H1 (cell line): Measurements from ENCODE around the gene CDK19. TPM values are rescaled to one million over a fixed set of nuclear protein-coding genes. Genes with fewer than 3 reads are reported as not detected.

Experiments
- CTCF ChIA-PET: fragments of 300-600 bp; sonication (Branson Sonifier 250); formaldehyde crosslinking; loops from one replicate; lab custom pipeline; 2021; ENCODE audit not compliant: partially characterized antibody; lab: Charles Lee
- POLR2A ChIA-PET: fragments of 300-600 bp; sonication (Branson Sonifier 250); formaldehyde crosslinking; loops from one replicate; lab custom pipeline; 2021; ENCODE audit warnings: inconsistent platforms; ENCODE audit not compliant: partially characterized antibody; lab: Charles Lee
- DNase-seq, 2 experiments: peaks; one replicate each; pipeline versions ENCODE4 v3.0.0 to v3.0.0-alpha.2; 2010 to 2022; ENCODE audit warnings: low spot score in 2 of 2, low read depth in 1 of 2, mixed read lengths in 1 of 2
- FAIRE-seq: peaks from 2 replicates; lab custom pipeline; 2011; peaks lifted over from hg19 to GRCh38; lab: Jason Lieb, UNC
- H2AFZ ChIP-seq: 2 replicates; pipeline ENCODE4 v1.8.1; 2012; ENCODE audit warnings: low read length, inconsistent platforms
- H2AK5ac ChIP-seq: 2 replicates; pipeline ENCODE4 v1.6.1; 2013; ENCODE audit warnings: low read depth, low read length
- H2BK120ac ChIP-seq: replicated peaks from 2 replicates; pipeline ENCODE3; 2013; ENCODE audit warnings: low read depth, low read length, inconsistent platforms
- H2BK12ac ChIP-seq: 2 replicates; pipeline ENCODE4 v1.6.1; 2013; ENCODE audit warnings: low read depth, low read length
- H2BK15ac ChIP-seq: 2 replicates; pipeline ENCODE4 v1.6.1; 2013; ENCODE audit warnings: low read length
- H2BK20ac ChIP-seq: 2 replicates; pipeline ENCODE4 v1.6.1; 2013; ENCODE audit warnings: low read length
- H2BK5ac ChIP-seq: 2 replicates; pipeline ENCODE4 v1.6.1; 2013; ENCODE audit warnings: low read depth, low read length
- H3K14ac ChIP-seq: 2 replicates; pipeline ENCODE4 v1.6.1; 2013; ENCODE audit warnings: inconsistent platforms; ENCODE audit not compliant: insufficient read length
- H3K18ac ChIP-seq: 2 replicates; pipeline ENCODE4 v1.6.1; 2013; ENCODE audit warnings: low read length; ENCODE audit errors: extremely low read depth
- H3K23ac ChIP-seq: 2 replicates; pipeline ENCODE4 v1.6.1; 2013; ENCODE audit warnings: inconsistent platforms; ENCODE audit not compliant: insufficient read length
- H3K23me2 ChIP-seq: 2 replicates; pipeline ENCODE4 v1.6.1; 2013; ENCODE audit warnings: low read depth, low read length
- H3K27ac ChIP-seq: 2 replicates; pipeline ENCODE4 v1.6.1; 2011; ENCODE audit warnings: low read depth, low read length, inconsistent platforms
- H3K27me3 ChIP-seq, 4 experiments: replicated peaks in 1 of 4; 1 replicate in 1 of 4; 2 replicates in 3 of 4; pipeline versions ENCODE4 v1.6.1 to v1.8.1; 2011 to 2013; ENCODE audit warnings: low read length in 3 of 4, mild to moderate bottlenecking in 3 of 4, inconsistent platforms in 2 of 4, mixed read lengths in 2 of 4, moderate library complexity in 1 of 4; ENCODE audit not compliant: control insufficient read depth in 3 of 4, insufficient read depth in 3 of 4; ENCODE audit errors: extremely low read depth in 1 of 4
- H3K36me3 ChIP-seq, 4 experiments: 2 replicates each; pipeline versions ENCODE4 v1.6.1 to v1.8.1; 2011 to 2013; ENCODE audit warnings: mild to moderate bottlenecking in 4 of 4, low read length in 3 of 4, moderate library complexity in 2 of 4, control low read depth in 1 of 4, inconsistent platforms in 1 of 4; ENCODE audit not compliant: insufficient read depth in 4 of 4, control insufficient read depth in 2 of 4
- H3K4ac ChIP-seq: replicated peaks from 2 replicates; pipeline ENCODE3; 2013; ENCODE audit warnings: low read length, low read depth, mixed read lengths, inconsistent platforms; ENCODE audit not compliant: insufficient read length
- H3K4me1 ChIP-seq, 4 experiments: replicated peaks in 1 of 4; 1 replicate in 1 of 4; 2 replicates in 3 of 4; pipeline versions ENCODE4 v1.6.1 to v1.8.1; 2011 to 2013; ENCODE audit warnings: low read length in 3 of 4, inconsistent platforms in 2 of 4, mixed read lengths in 1 of 4; ENCODE audit not compliant: insufficient read depth in 4 of 4, control insufficient read depth in 3 of 4
- H3K4me2 ChIP-seq, 2 experiments: 2 replicates each; pipeline versions ENCODE4 v1.6.1 to v1.8.1; 2011 to 2013; ENCODE audit warnings: low read depth in 2 of 2, low read length in 2 of 2, control low read depth in 1 of 2, inconsistent platforms in 1 of 2, mild to moderate bottlenecking in 1 of 2; ENCODE audit not compliant: insufficient read depth in 1 of 2
- H3K4me3 ChIP-seq, 4 experiments: fragments of 200-600, 300-600 bp in 1 of 4; sonication (generic), shearing (Covaris generic), sonication (Bioruptor Twin) in 1 of 4; 2 replicates each; pipeline versions ENCODE4 v1.5.1 to v1.8.1; 2011 to 2016; ENCODE audit warnings: low read length in 4 of 4, low read depth in 3 of 4, control low read depth in 2 of 4, inconsistent platforms in 2 of 4, mild to moderate bottlenecking in 2 of 4, mixed read lengths in 1 of 4, moderate library complexity in 1 of 4; ENCODE audit not compliant: insufficient read depth in 2 of 4; ENCODE audit errors: extremely low read depth in 1 of 4
- H3K56ac ChIP-seq: replicated peaks from 2 replicates; pipeline ENCODE3; 2013; ENCODE audit warnings: low read depth, mild to moderate bottlenecking, mixed read lengths, low read length, inconsistent platforms; ENCODE audit not compliant: insufficient read length
- H3K79me1 ChIP-seq: 2 replicates; pipeline ENCODE4 v1.6.1; 2013; ENCODE audit warnings: low read depth, low read length, control low read depth
- H3K79me2 ChIP-seq, 2 experiments: 2 replicates each; pipeline versions ENCODE4 v1.6.1 to v1.8.1; 2012 to 2013; ENCODE audit warnings: low read length in 2 of 2, mild to moderate bottlenecking in 2 of 2, inconsistent platforms in 1 of 2; ENCODE audit not compliant: insufficient read depth in 2 of 2, control insufficient read depth in 1 of 2
- H3K9ac ChIP-seq, 4 experiments: replicated peaks in 1 of 4; 1 replicate in 1 of 4; 2 replicates in 3 of 4; pipeline versions ENCODE4 v1.6.1 to v1.8.1; 2011 to 2013; ENCODE audit warnings: low read depth in 3 of 4, low read length in 3 of 4, control low read depth in 2 of 4, mild to moderate bottlenecking in 2 of 4, moderate library complexity in 2 of 4, inconsistent platforms in 1 of 4; ENCODE audit errors: extremely low read depth in 1 of 4
- H3K9me3 ChIP-seq, 2 experiments: 2 replicates each; pipeline versions ENCODE4 v1.6.1 to v1.8.1; 2012 to 2013; ENCODE audit warnings: mild to moderate bottlenecking in 2 of 2, moderate library complexity in 2 of 2, control low read depth in 1 of 2, inconsistent platforms in 1 of 2, low read depth in 1 of 2, low read length in 1 of 2, mixed read lengths in 1 of 2; ENCODE audit not compliant: insufficient read depth in 2 of 2
- H4K20me1 ChIP-seq, 2 experiments: replicated peaks in 1 of 2; 2 replicates each; pipeline versions ENCODE3 to v1.8.1; 2011 to 2013; ENCODE audit warnings: inconsistent platforms in 2 of 2, low read length in 2 of 2, mild to moderate bottlenecking in 1 of 2; ENCODE audit not compliant: insufficient read depth in 2 of 2, control insufficient read depth in 1 of 2
- H4K5ac ChIP-seq: 2 replicates; pipeline ENCODE4 v1.6.1; 2013; ENCODE audit warnings: low read length, low read depth, mixed read lengths, inconsistent platforms; ENCODE audit not compliant: insufficient read length
- H4K8ac ChIP-seq: 2 replicates; pipeline ENCODE4 v1.8.0; 2013; ENCODE audit warnings: mild to moderate bottlenecking, moderate library complexity, low read length, inconsistent platforms; ENCODE audit not compliant: insufficient read depth; ENCODE audit errors: extremely low read depth
- H4K91ac ChIP-seq: replicated peaks from 2 replicates; pipeline ENCODE3; 2013; ENCODE audit warnings: low read length, mixed read lengths, inconsistent platforms; ENCODE audit not compliant: insufficient read length
- ASH2L ChIP-seq: fragments of 200-600, 300-600 bp; sonication (generic); IDR thresholded peaks from one replicate; pipeline ENCODE4 v1.7.1; 2017; ENCODE audit warnings: low read length
- BRCA1 ChIP-seq: IDR thresholded peaks from 2 replicates; pipeline ENCODE4 v1.6.1; 2012; ENCODE audit warnings: low read depth, low read length, improper control_type of control experiment
- CHD2 ChIP-seq: IDR thresholded peaks from 2 replicates; pipeline ENCODE4 v1.6.1; 2012; ENCODE audit warnings: low read length, improper control_type of control experiment
- HDAC2 ChIP-seq, 2 experiments: fragments of 300-600 bp in 1 of 2; sonication (generic) in 1 of 2; IDR thresholded peaks; 2 replicates each; pipeline ENCODE4 v1.6.1; 2011 to 2012; ENCODE audit warnings: low read depth in 2 of 2, low read length in 2 of 2, mild to moderate bottlenecking in 2 of 2, moderate library complexity in 2 of 2, borderline replicate concordance in 1 of 2, inconsistent platforms in 1 of 2
- MAFK ChIP-seq: IDR thresholded peaks from 2 replicates; pipeline ENCODE4 v1.6.1; 2012; ENCODE audit warnings: low read depth, mild to moderate bottlenecking, improper control_type of control experiment, low read length
- POLR2A ChIP-seq, 2 experiments: IDR thresholded peaks; 1 replicate in 1 of 2; 2 replicates in 1 of 2; pipeline ENCODE4 v1.6.1; 2011; ENCODE audit warnings: low read depth in 2 of 2, low read length in 2 of 2, mild to moderate bottlenecking in 2 of 2; ENCODE audit errors: control extremely low read depth in 1 of 2
- POLR2AphosphoS5 ChIP-seq: IDR thresholded peaks from 2 replicates; pipeline ENCODE4 v1.6.1; 2011; ENCODE audit warnings: low read depth, low read length
- SAP30 ChIP-seq: fragments of 300-600 bp; sonication (generic); IDR thresholded peaks from 2 replicates; pipeline ENCODE4 v1.7.1; 2012; ENCODE audit warnings: low read length, moderate library complexity, mild to moderate bottlenecking, inconsistent platforms; ENCODE audit not compliant: insufficient read depth, insufficient replicate concordance
- SP2 ChIP-seq: IDR thresholded peaks from 2 replicates; pipeline ENCODE4 v1.6.1; 2012; ENCODE audit warnings: mild to moderate bottlenecking, low read length, inconsistent platforms
- SP4 ChIP-seq: IDR thresholded peaks from 2 replicates; pipeline ENCODE4 v1.6.1; 2012; ENCODE audit warnings: low read length, inconsistent platforms
- TAF1 ChIP-seq: IDR thresholded peaks from 2 replicates; pipeline ENCODE4 v1.6.1; 2011; ENCODE audit warnings: mild to moderate bottlenecking, low read depth, low read length
- TBP ChIP-seq: IDR thresholded peaks from 2 replicates; pipeline ENCODE4 v1.6.1; 2011; ENCODE audit warnings: low read depth, low read length, improper control_type of control experiment
- WGBS, 2 experiments: shearing (Covaris generic) in 1 of 2; methylation state at CpG; one replicate each; pipeline versions ENCODE4 v1.1.6 to v1.1.7; 2013 to 2015; ENCODE audit warnings: low lambda C conversion rate in 2 of 2, mixed read lengths in 2 of 2, inconsistent platforms in 1 of 2, low coverage in 1 of 2, missing lambda C conversion rate in 1 of 2; ENCODE audit not compliant: insufficient replicate concordance in 2 of 2, insufficient coverage in 1 of 2, insufficient read length in 1 of 2; ENCODE audit errors: extremely low coverage in 1 of 2, missing lambda C conversion rate in 1 of 2; 5-methylcytosine and 5-hydroxymethylcytosine counted together
- polyA plus RNA-seq, 7 experiments: library from polyadenylated mRNA; depleted of rRNA in 3 of 7; stranded (reverse) in 5 of 7; unstranded in 2 of 7; fragments of >200 nt in 5 of 7; fragments of 200-250 nt in 2 of 7; gene quantifications; 1 replicate in 5 of 7; 2 replicates in 1 of 7; 4 replicates in 1 of 7; pipeline versions ENCODE4 v1.2.1 to v1.2.3, GENCODE V29; 2011 to 2013; ENCODE audit warnings: missing spikeins in 2 of 7, mixed read lengths in 2 of 7
- total RNA-seq: library from RNA; stranded (reverse); fragmentation: NEBNext Ultra II Directional; extraction: Animal tissue kit (Norgen Biotek cat#: 25700); gene quantifications from 2 replicates; pipeline ENCODE4 v1.2.1, GENCODE V29; 2021
- TF ChIP-seq, protein P1 (sequence below): IDR thresholded peaks from 2 replicates; pipeline ENCODE4 v1.6.1; 2011; ENCODE audit warnings: low read length, improper control_type of control experiment
- TF ChIP-seq, protein P2 (sequence below): IDR thresholded peaks from 2 replicates; pipeline ENCODE4 v1.6.1; 2011; ENCODE audit warnings: low read depth, mild to moderate bottlenecking, low read length; ENCODE audit not compliant: insufficient read depth

The CDK19 gene
- total and polyA plus RNA-seq, 2 of the 8 experiments (the other 6 are each of a cell fraction or from before 2014, with no cell fraction given), result 4.9 to 12.6 TPM

DNA sequence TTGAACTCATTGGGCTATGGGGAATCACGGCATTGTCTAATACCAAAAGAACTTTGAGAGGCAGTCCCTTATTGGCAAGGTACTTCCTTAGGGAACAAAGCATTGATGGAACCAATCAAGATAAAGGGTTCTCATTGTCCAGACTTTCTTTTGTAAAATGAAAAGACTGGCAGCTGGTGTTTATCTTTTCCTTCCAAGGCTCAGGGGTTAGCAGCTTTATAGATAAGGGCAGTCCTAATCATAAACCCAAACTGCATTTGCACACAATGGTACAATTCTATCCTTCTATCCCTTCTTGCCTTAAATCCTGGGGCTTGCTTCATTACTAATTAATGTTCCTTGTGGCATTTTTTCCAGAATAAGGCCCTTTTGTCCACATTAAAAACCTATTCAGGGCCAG, 28.6 kb downstream of the CDK19 start:
- Histone ChIP-seq H2BK12ac (no peak overlapping the region), H4K20me1 (no peaks in the 10 kb centered on the region), H2BK15ac (no peak overlapping the region), H3K56ac (no peak overlapping the region), H3K4ac (no peak overlapping the region), H3K27me3 (no peaks in the 10 kb centered on the region), H3K79me2 (no peaks in the 10 kb centered on the region; a peak in 3 of 4 replicates), H2AFZ (no peak overlapping the region), H3K27ac (no peak overlapping the region), H4K8ac (no peak overlapping the region), H3K23ac (no peak overlapping the region), H3K14ac (no peak overlapping the region), H3K9me3 (0 out of 4 replicates have a peak, but pooled peaks cover 0 to 2% of the 10 kb centered on the region in 2 experiments), H3K4me1 (no peaks in the 10 kb centered on the region), H3K18ac (no peak overlapping the region), H2BK120ac (no peak overlapping the region), H2AK5ac (no peak overlapping the region), H3K79me1 (no peaks in the 10 kb centered on the region), H3K4me2 (no peak overlapping the region), H4K5ac (no peak overlapping the region), H3K4me3 (no peak overlapping the region), H3K36me3 (no peaks in the 10 kb centered on the region), H2BK20ac (no peak overlapping the region), H4K91ac (no peak overlapping the region), H3K9ac (no peak overlapping the region), H2BK5ac (no peak overlapping the region), H3K23me2 (no peaks in the 10 kb centered on the region)
- CTCF ChIA-PET, result no interaction called here
- DNase-seq (no peak), FAIRE-seq (no peak)
- POLR2A ChIA-PET, result interaction anchor here (2.1 kb wide), 1 partner anchor 89 kb away, joined by 6 read pairs; no protein-coding TSS in a partner anchor
- WGBS, 2 experiments, result 88% methylated on average over 1 of the region's 1 CpG; no CpG with 5 or more reads in 1 of the 2 experiments
- TF ChIP-seq CHD2, result no peak
- TF ChIP-seq SAP30, result no peak
- no peak for TF ChIP-seq TAF1
- no peak for TF ChIP-seq TBP
- no peak for TF ChIP-seq POLR2A (IDR thresholded peaks at IDR 0.05; ENCODE audit: control extremely low read depth in 1 of 2, low read depth in 2 of 2, low read length in 2 of 2)
- no peak for TF ChIP-seq ASH2L
- TF ChIP-seq, protein P1, sequence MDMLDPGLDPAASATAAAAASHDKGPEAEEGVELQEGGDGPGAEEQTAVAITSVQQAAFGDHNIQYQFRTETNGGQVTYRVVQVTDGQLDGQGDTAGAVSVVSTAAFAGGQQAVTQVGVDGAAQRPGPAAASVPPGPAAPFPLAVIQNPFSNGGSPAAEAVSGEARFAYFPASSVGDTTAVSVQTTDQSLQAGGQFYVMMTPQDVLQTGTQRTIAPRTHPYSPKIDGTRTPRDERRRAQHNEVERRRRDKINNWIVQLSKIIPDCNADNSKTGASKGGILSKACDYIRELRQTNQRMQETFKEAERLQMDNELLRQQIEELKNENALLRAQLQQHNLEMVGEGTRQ, result no peak
- TF ChIP-seq SP2, result no peak
- TF ChIP-seq SP4, result no peak
- TF ChIP-seq, protein P2, sequence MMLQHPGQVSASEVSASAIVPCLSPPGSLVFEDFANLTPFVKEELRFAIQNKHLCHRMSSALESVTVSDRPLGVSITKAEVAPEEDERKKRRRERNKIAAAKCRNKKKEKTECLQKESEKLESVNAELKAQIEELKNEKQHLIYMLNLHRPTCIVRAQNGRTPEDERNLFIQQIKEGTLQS, result no peak
- no peak for TF ChIP-seq MAFK
- TF ChIP-seq BRCA1, result no peak
- no peak for TF ChIP-seq POLR2AphosphoS5
- TF ChIP-seq HDAC2 (IDR thresholded peaks at IDR 0.05; ENCODE audit: borderline replicate concordance in 1 of 2, low read depth in 2 of 2, low read length in 2 of 2), result no peak
